ENCODE measurements around the gene GPR39. TPM values are rescaled to one million over a fixed set of nuclear protein-coding genes. Genes with fewer than 3 reads are reported as not detected.

GPR39 gene
- total RNA-seq: 10 to 100 TPM; 10.1 to 45.9 (median 24.0) TPM

DNA sequence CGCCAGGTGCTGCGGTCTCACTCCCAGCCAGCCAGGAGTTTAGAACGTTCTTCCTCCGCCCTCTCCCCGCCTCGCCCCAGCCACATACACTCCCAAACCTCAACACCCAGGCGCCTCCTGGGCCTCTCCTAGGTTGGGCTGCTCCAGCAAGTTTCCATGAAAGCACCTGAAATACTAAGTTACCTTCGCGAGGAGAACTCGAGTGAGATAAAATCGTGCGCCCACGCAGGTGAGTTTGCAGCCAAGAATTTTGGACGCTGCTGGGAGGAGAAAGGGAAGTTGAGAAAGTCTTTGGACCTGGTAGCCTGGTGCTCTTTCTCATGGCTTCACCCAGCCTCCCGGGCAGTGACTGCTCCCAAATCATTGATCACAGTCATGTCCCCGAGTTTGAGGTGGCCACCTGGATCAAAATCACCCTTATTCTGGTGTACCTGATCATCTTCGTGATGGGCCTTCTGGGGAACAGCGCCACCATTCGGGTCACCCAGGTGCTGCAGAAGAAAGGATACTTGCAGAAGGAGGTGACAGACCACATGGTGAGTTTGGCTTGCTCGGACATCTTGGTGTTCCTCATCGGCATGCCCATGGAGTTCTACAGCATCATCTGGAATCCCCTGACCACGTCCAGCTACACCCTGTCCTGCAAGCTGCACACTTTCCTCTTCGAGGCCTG lies at the start of gene GPR39:
TSS of gene GPR39 (plus strand) at position 83 of the 673 bp plus-strand sequence.
- Histone ChIP-seq H3K4me3 (peak within 1 kb of the TSS; percentile 20 to 60 (median 51)), H3K4me1 (peaks cover 3 to 27% (median 16%) of the 10 kb centered on the region in 4 donors), H3K27ac (peak within 1 kb of the TSS; percentile 48 to 89 (median 84)), H3K36me3 (no peaks in the 10 kb centered on the region), H3K9me3 (no peaks in the 10 kb centered on the region), H3K27me3 (no peaks in the 10 kb centered on the region)
- DNase-seq: no peak
- TF ChIP-seq POLR2A (IDR thresholded peaks at IDR 0.05): peak in 1 of 4 donors; percentile 58
- no peak for TF ChIP-seq EP300 (IDR thresholded peaks at IDR 0.05)
- 61 to 74% methylated on average over 17 to 19 of the region's 23 CpGs for WGBS, 2 donors
- no peak for ATAC-seq (ENCODE audit: low FRiP score in 2 of 2)

DNA sequence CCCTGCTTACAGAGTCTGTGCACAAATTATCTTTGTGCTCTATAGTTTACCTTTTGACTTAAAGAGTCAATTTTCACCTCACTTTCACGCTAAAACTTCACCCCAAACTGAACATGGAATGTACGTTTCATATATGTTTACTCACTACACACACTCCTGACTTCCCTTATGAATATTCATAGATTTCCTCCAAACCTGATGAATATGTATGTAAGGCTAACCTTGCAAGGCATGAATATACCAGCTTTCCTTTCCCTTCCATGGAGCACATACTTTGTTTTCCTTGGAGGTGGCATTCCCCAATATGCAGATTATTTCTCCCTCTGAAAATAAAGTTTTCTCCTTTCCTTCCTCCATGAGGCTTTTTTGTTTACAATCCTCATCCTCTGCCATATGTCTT lies 48.4 kb upstream of the GPR39 start:
- peaks cover 0 to 9% (median 3%) of the 10 kb centered on the region in 4 donors for H3K9me3 ChIP-seq
- 41 to 43% methylated on average over 2 of the region's 2 CpGs for WGBS, 2 donors
- no peak for DNase-seq
- no peaks in the 10 kb centered on the region for H3K4me1 ChIP-seq
- H3K27ac ChIP-seq: no peak overlapping the region
- no peak overlapping the region for H3K4me3 ChIP-seq
- TF ChIP-seq POLR2AphosphoS5 (IDR thresholded peaks at IDR 0.05): no peak
- TF ChIP-seq, protein P1, sequence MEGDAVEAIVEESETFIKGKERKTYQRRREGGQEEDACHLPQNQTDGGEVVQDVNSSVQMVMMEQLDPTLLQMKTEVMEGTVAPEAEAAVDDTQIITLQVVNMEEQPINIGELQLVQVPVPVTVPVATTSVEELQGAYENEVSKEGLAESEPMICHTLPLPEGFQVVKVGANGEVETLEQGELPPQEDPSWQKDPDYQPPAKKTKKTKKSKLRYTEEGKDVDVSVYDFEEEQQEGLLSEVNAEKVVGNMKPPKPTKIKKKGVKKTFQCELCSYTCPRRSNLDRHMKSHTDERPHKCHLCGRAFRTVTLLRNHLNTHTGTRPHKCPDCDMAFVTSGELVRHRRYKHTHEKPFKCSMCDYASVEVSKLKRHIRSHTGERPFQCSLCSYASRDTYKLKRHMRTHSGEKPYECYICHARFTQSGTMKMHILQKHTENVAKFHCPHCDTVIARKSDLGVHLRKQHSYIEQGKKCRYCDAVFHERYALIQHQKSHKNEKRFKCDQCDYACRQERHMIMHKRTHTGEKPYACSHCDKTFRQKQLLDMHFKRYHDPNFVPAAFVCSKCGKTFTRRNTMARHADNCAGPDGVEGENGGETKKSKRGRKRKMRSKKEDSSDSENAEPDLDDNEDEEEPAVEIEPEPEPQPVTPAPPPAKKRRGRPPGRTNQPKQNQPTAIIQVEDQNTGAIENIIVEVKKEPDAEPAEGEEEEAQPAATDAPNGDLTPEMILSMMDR (IDR thresholded peaks at IDR 0.05): no peak
- no peak for TF ChIP-seq POLR2A (IDR thresholded peaks at IDR 0.05)
- no peak for TF ChIP-seq EP300 (IDR thresholded peaks at IDR 0.05)
- no peaks in the 10 kb centered on the region for H3K27me3 ChIP-seq
- no peaks in the 10 kb centered on the region for H3K36me3 ChIP-seq
- ATAC-seq (ENCODE audit: low FRiP score in 2 of 2): no peak

DNA sequence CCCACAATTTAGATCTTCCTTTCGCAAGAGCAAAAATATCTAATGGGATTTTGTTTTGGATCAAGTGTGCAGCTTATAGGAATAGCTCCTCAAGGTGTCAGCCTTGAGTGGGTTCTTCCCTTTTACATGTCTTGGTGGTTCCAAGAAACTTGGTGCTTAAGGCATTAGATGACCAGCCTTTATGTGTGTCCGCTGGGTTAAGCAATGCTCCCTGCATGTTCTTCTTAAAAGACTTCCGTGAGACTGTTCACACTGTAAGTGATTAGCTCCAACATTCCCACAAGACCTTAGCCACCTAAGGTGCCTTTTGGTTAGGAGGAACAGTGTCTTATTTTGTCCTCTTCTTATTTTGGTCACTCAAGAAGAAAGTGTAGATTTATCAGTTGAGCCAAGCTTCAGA lies 44.3 kb upstream of the GPR39 start:
- DNase-seq (no peak), ATAC-seq (ENCODE audit: low FRiP score in 2 of 2) (no peak)
- 75 to 89% methylated on average over 3 of the region's 3 CpGs for WGBS, 2 donors
- no peak for TF ChIP-seq EP300 (IDR thresholded peaks at IDR 0.05)
- TF ChIP-seq POLR2A (IDR thresholded peaks at IDR 0.05): no peak
- TF ChIP-seq POLR2AphosphoS5 (IDR thresholded peaks at IDR 0.05): no peak
- TF ChIP-seq, protein P1 (IDR thresholded peaks at IDR 0.05): no peak
- Histone ChIP-seq H3K27ac (no peak overlapping the region), H3K36me3 (no peaks in the 10 kb centered on the region), H3K27me3 (no peaks in the 10 kb centered on the region), H3K4me3 (no peak overlapping the region), H3K9me3 (no peaks in the 10 kb centered on the region), H3K4me1 (peaks cover 0 to 5% (median 0%) of the 10 kb centered on the region in 4 donors)

DNA sequence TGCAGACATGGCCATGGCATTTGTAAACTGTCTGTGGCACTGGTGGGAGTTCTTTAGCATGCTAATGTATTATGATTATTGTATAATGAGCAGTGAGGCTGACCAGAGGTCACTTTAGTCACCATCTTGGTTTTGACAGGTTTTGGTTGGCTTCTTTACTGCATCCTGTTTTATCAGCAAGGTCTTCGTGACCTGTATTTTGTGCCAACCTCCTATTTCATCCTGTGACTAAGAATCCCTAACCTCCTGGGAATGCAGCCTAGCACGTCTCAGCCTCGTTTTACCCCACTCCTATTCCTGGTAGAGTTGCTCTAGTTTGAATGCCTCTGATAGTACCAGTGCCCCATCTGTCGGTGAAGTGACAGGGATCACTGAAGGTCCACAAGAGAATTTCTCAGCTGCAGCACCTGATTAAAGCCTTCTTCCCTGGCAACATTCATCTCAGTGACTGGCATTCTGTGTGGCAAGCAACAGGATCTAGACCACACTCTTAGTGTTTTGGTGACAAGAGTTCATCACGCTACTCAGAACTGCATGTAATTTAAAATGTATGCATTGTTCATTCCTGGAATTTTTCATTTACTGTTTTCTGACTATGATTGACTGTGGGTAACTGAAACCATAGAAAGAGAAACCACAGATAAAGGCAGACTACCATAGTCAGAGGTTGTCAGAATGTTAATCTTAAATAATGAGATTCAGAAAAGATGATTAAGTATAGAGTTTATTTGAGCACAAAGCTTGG lies 43.0 kb upstream of the GPR39 start:
- Histone ChIP-seq H3K27me3 (no peaks in the 10 kb centered on the region), H3K27ac (no peak overlapping the region), H3K9me3 (no peaks in the 10 kb centered on the region), H3K4me1 (peaks cover 0 to 5% (median 0%) of the 10 kb centered on the region in 4 donors), H3K4me3 (no peak overlapping the region), H3K36me3 (no peaks in the 10 kb centered on the region)
- no peak for ATAC-seq (ENCODE audit: low FRiP score in 2 of 2)
- no peak for DNase-seq
- TF ChIP-seq POLR2A (IDR thresholded peaks at IDR 0.05) (no peak), POLR2AphosphoS5 (IDR thresholded peaks at IDR 0.05) (no peak), EP300 (IDR thresholded peaks at IDR 0.05) (no peak)
- TF ChIP-seq, protein P1 (IDR thresholded peaks at IDR 0.05): no peak
- WGBS, 2 donors: 73 to 78% methylated on average over 5 of the region's 5 CpGs

DNA sequence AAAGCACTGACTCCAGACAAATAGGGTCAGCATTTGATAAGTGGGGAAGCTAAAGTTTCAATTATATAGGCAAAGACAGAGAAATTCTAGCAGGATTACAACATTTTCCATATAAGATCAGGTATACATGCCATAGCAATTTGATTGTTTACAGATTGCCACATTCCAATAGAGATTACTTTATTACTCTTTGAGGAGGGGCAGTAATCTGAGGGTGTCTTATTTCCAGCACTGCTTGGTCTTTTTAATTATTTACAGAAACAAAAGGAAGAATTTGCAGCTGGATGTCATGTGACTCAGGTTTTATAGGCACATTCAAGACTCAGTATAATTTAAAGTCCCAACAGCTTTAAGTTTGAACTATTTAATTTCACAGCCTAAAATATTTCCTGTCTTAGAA lies 42.5 kb upstream of the GPR39 start:
- no peaks in the 10 kb centered on the region for H3K9me3 ChIP-seq
- TF ChIP-seq POLR2A (IDR thresholded peaks at IDR 0.05) (no peak), POLR2AphosphoS5 (IDR thresholded peaks at IDR 0.05) (no peak), EP300 (IDR thresholded peaks at IDR 0.05) (no peak)
- TF ChIP-seq, protein P1 (IDR thresholded peaks at IDR 0.05): no peak
- no peak for ATAC-seq (ENCODE audit: low FRiP score in 2 of 2)

More for the DNA sequence above, 42.5 kb upstream of the GPR39 start:
- DNase-seq: no peak
- Histone ChIP-seq H3K27me3 (no peaks in the 10 kb centered on the region), H3K4me3 (no peak overlapping the region), H3K4me1 (peaks cover 0 to 5% (median 0%) of the 10 kb centered on the region in 4 donors), H3K27ac (no peak overlapping the region), H3K36me3 (no peaks in the 10 kb centered on the region)

Data from upper lobe of left lung (tissue), 6 donors.